HepG2 (cell line): ENCODE measurements around the gene PDE3B. TPM values are rescaled to one million over a fixed set of nuclear protein-coding genes. Genes with fewer than 3 reads are reported as not detected.

Experiments
- HCFC1 ChIP-seq: fragments of 150-350 bp; IDR thresholded peaks from 2 replicates; pipeline ENCODE4 v1.6.1; 2014; ENCODE audit warnings: low read depth, low read length
- MATR3 ChIP-seq: sonication (generic); formaldehyde crosslinking; IDR thresholded peaks from 2 replicates; pipeline ENCODE4 v1.4.0; 2020; ENCODE audit warnings: missing genetic modification reagents
- NFIC ChIP-seq: IDR thresholded peaks from 2 replicates; pipeline ENCODE4 v1.6.1; 2012; ENCODE audit warnings: mild to moderate bottlenecking, low read length, inconsistent platforms
- RAD21 ChIP-seq: fragments of 450-650 bp; formaldehyde crosslinking; IDR thresholded peaks from 2 replicates; pipeline ENCODE4 v1.5.0; 2020; ENCODE audit warnings: mild to moderate bottlenecking
- RBFOX2 ChIP-seq: fragments of 200-400 bp; formaldehyde crosslinking; IDR thresholded peaks from 2 replicates; pipeline ENCODE4 v1.6.1; 2017; ENCODE audit warnings: low read depth, mild to moderate bottlenecking, low read length
- TEAD3 ChIP-seq: optimal IDR thresholded peaks from 2 replicates; pipeline ENCODE3; 2016; ENCODE audit warnings: borderline replicate concordance
- ZBTB8A ChIP-seq: sonication (generic); formaldehyde crosslinking; IDR thresholded peaks from 2 replicates; pipeline ENCODE4 v1.4.0; 2020; ENCODE audit warnings: mild to moderate bottlenecking, low read depth, missing genetic modification reagents, borderline replicate concordance
- ZFP82 ChIP-seq: sonication (generic); formaldehyde crosslinking; IDR thresholded peaks from 2 replicates; pipeline ENCODE4 v1.5.1; 2020; ENCODE audit warnings: mild to moderate bottlenecking, missing genetic modification reagents, borderline replicate concordance
- ZNF496 ChIP-seq: sonication (generic); formaldehyde crosslinking; IDR thresholded peaks from 2 replicates; pipeline ENCODE4 v1.8.1; 2023; ENCODE audit warnings: mild to moderate bottlenecking, moderate library complexity, missing genetic modification reagents; ENCODE audit not compliant: insufficient replicate concordance
- polyA plus RNA-seq, 8 experiments: library from polyadenylated mRNA; depleted of rRNA in 3 of 8; stranded (reverse) in 7 of 8; unstranded in 1 of 8; fragments of >200 nt; fragmentation: Illumina TruSeq in 4 of 8; extraction: Trizol in 4 of 8; gene quantifications; 2 replicates each; pipeline versions ENCODE4 v1.2.1 to v1.2.3, GENCODE V29; 2011 to 2016; ENCODE audit warnings: low read depth in 4 of 8, missing spikeins in 1 of 8, mixed read lengths in 1 of 8; ENCODE audit not compliant: insufficient read depth in 1 of 8
- total RNA-seq, 5 experiments: library from RNA; depleted of rRNA; stranded (reverse); fragments of >200 nt; fragmentation: Illumina TruSeq; extraction: Trizol; gene quantifications; 2 replicates each; pipeline ENCODE4 v1.2.3, GENCODE V29; 2016; ENCODE audit warnings: low read depth in 1 of 5
- TF ChIP-seq, protein P1 (sequence below), 2 experiments: sonication (generic) in 1 of 2; formaldehyde crosslinking in 1 of 2; IDR thresholded peaks; 2 replicates each; pipeline versions ENCODE4 v1.6.1 to v1.9.0; 2014 to 2022; ENCODE audit warnings: antibody characterized with exemption in 1 of 2, borderline replicate concordance in 1 of 2, inconsistent platforms in 1 of 2, low read depth in 1 of 2, missing genetic modification reagents in 1 of 2
- TF ChIP-seq, protein P2 (sequence below): sonication (generic); formaldehyde crosslinking; IDR thresholded peaks from 2 replicates; pipeline ENCODE4 v1.8.1; 2023; ENCODE audit warnings: mild to moderate bottlenecking, missing genetic modification reagents
- TF ChIP-seq, protein P3 (sequence below): sonication (generic); formaldehyde crosslinking; IDR thresholded peaks from 2 replicates; pipeline ENCODE4 v1.4.0; 2020; ENCODE audit warnings: mild to moderate bottlenecking, low read depth, missing genetic modification reagents
- TF ChIP-seq, protein P4 (sequence below): sonication (generic); formaldehyde crosslinking; IDR thresholded peaks from 2 replicates; pipeline ENCODE4 v1.8.1; 2023; ENCODE audit warnings: mild to moderate bottlenecking, moderate library complexity, missing genetic modification reagents
- TF ChIP-seq, protein P5 (sequence below): sonication (generic); formaldehyde crosslinking; IDR thresholded peaks from 2 replicates; pipeline ENCODE4 v1.4.0; 2020; ENCODE audit warnings: missing genetic modification reagents, borderline replicate concordance

The PDE3B gene
- total and polyA plus RNA-seq, 2 of the 13 experiments (the other 11 are each of a cell fraction or from before 2014, with no cell fraction given), result 14.1 to 26.5 TPM

DNA sequence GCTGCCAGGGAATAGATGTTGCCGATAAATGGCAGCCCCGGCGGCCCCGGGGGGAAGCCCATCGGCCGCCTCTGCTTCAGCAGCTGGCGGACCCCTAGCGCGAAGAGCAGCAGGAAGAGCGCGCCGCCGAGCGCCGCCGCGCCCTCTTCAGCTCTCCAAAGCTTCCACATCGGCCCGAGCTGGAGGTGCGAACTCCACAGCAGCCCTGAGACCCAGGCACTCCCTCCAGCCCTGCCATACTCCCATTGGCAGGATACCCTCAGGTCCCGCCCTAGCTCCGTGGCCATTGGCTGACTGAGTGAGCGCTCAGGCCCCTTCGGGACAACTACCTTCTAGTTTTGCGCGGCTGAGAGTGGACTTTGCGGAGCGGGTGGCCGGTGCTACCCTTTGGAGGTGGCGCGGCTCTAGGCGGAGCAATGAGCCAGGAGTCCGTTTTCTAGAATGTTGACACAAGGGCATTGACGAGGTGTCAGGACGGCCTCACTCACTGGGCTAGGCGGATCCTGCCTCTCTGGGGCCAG, 248.5 kb downstream of the PDE3B start, which contains the start of gene CYP2R1 (continued):
- TF ChIP-seq, protein P1, sequence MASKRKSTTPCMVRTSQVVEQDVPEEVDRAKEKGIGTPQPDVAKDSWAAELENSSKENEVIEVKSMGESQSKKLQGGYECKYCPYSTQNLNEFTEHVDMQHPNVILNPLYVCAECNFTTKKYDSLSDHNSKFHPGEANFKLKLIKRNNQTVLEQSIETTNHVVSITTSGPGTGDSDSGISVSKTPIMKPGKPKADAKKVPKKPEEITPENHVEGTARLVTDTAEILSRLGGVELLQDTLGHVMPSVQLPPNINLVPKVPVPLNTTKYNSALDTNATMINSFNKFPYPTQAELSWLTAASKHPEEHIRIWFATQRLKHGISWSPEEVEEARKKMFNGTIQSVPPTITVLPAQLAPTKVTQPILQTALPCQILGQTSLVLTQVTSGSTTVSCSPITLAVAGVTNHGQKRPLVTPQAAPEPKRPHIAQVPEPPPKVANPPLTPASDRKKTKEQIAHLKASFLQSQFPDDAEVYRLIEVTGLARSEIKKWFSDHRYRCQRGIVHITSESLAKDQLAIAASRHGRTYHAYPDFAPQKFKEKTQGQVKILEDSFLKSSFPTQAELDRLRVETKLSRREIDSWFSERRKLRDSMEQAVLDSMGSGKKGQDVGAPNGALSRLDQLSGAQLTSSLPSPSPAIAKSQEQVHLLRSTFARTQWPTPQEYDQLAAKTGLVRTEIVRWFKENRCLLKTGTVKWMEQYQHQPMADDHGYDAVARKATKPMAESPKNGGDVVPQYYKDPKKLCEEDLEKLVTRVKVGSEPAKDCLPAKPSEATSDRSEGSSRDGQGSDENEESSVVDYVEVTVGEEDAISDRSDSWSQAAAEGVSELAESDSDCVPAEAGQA (IDR thresholded peaks at IDR 0.05; ENCODE audit: low read depth), result no peak
- TF ChIP-seq, protein P1 (CRISPR knock-in tag; IDR thresholded peaks at IDR 0.05; ENCODE audit: borderline replicate concordance), result no peak
- TF ChIP-seq, protein P2, sequence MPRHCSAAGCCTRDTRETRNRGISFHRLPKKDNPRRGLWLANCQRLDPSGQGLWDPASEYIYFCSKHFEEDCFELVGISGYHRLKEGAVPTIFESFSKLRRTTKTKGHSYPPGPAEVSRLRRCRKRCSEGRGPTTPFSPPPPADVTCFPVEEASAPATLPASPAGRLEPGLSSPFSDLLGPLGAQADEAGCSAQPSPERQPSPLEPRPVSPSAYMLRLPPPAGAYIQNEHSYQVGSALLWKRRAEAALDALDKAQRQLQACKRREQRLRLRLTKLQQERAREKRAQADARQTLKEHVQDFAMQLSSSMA (CRISPR knock-in tag), result 0 out of 2 replicates have a peak, but pooled peaks have one; percentile 34
- no peak for TF ChIP-seq ZNF496 (CRISPR knock-in tag)
- TF ChIP-seq, protein P3, sequence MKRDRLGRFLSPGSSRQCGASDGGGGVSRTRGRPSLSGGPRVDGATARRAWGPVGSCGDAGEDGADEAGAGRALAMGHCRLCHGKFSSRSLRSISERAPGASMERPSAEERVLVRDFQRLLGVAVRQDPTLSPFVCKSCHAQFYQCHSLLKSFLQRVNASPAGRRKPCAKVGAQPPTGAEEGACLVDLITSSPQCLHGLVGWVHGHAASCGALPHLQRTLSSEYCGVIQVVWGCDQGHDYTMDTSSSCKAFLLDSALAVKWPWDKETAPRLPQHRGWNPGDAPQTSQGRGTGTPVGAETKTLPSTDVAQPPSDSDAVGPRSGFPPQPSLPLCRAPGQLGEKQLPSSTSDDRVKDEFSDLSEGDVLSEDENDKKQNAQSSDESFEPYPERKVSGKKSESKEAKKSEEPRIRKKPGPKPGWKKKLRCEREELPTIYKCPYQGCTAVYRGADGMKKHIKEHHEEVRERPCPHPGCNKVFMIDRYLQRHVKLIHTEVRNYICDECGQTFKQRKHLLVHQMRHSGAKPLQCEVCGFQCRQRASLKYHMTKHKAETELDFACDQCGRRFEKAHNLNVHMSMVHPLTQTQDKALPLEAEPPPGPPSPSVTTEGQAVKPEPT (CRISPR knock-in tag), result no peak
- TF ChIP-seq MATR3 (CRISPR knock-in tag), result no peak
- TF ChIP-seq, protein P4, sequence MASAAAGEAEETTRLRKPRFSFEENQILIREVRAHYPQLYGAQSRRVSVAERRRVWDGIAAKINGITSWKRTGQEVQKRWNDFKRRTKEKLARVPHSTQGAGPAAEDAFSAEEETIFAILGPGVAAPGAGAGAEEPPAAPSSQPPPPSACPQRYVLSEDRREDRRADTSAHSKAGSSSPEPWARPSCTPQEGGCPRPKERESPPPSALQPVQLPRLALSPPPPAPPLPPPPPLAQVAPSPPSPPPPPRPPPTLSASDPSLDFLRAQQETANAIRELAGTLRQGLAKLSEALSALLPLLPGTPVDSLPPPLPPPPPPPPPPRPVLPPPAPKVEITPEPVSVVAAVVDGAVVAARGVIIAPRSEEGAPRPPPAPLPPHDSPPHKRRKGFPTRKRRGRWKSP (CRISPR knock-in tag), result peak; percentile 96
- TF ChIP-seq ZBTB8A, result no peak
- TF ChIP-seq ZFP82 (CRISPR knock-in tag), result no peak
- TF ChIP-seq, protein P5, sequence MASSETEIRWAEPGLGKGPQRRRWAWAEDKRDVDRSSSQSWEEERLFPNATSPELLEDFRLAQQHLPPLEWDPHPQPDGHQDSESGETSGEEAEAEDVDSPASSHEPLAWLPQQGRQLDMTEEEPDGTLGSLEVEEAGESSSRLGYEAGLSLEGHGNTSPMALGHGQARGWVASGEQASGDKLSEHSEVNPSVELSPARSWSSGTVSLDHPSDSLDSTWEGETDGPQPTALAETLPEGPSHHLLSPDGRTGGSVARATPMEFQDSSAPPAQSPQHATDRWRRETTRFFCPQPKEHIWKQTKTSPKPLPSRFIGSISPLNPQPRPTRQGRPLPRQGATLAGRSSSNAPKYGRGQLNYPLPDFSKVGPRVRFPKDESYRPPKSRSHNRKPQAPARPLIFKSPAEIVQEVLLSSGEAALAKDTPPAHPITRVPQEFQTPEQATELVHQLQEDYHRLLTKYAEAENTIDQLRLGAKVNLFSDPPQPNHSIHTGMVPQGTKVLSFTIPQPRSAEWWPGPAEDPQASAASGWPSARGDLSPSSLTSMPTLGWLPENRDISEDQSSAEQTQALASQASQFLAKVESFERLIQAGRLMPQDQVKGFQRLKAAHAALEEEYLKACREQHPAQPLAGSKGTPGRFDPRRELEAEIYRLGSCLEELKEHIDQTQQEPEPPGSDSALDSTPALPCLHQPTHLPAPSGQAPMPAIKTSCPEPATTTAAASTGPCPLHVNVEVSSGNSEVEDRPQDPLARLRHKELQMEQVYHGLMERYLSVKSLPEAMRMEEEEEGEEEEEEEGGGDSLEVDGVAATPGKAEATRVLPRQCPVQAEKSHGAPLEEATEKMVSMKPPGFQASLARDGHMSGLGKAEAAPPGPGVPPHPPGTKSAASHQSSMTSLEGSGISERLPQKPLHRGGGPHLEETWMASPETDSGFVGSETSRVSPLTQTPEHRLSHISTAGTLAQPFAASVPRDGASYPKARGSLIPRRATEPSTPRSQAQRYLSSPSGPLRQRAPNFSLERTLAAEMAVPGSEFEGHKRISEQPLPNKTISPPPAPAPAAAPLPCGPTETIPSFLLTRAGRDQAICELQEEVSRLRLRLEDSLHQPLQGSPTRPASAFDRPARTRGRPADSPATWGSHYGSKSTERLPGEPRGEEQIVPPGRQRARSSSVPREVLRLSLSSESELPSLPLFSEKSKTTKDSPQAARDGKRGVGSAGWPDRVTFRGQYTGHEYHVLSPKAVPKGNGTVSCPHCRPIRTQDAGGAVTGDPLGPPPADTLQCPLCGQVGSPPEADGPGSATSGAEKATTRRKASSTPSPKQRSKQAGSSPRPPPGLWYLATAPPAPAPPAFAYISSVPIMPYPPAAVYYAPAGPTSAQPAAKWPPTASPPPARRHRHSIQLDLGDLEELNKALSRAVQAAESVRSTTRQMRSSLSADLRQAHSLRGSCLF (CRISPR knock-in tag), result no peak
- TF ChIP-seq HCFC1, result no peak
- no peak for TF ChIP-seq RAD21 (CRISPR knock-in tag)
- TF ChIP-seq NFIC, result no peak
- TF ChIP-seq TEAD3, result peak; percentile 24
- peak; percentile 50 for TF ChIP-seq RBFOX2
